HG03175 (cell line): ENCODE measurements around the gene RPS10.
"Not testable (repeated sequence)": the region's sequence is repeated elsewhere in the genome, so short reads cannot be mapped to it uniquely, and the experiment has no call there.

Experiments
- ATAC-seq: cut with Tn5 transposase; IDR thresholded peaks from one replicate; pipeline ENCODE4 v1.9.1; 2021; ENCODE audit warnings: mild to moderate bottlenecking, moderate library complexity; ENCODE audit not compliant: unreplicated experiment

The RPS10 gene

GRCh38 chr6:34373511-34373910, 52.4 kb downstream of the RPS10 start:
- ATAC-seq = no peak

GRCh38 chr6:34371865-34372264, 54.0 kb downstream of the RPS10 start:
- not testable (repeated sequence) for ATAC-seq

- no peak for ATAC-seq
Observed at GRCh38 chr6:34370361-34370760, 55.5 kb downstream of the RPS10 start.

GRCh38 chr6:34369385-34369784, 56.5 kb downstream of the RPS10 start:
- ATAC-seq = no peak
